IPS-15b (cell line): ENCODE data around the gene ITGAE.

Source experiments
- H3K27me3 ChIP-seq: one replicate; pipeline ENCODE4 v1.6.1; 2013; ENCODE audit warnings: low read length; ENCODE audit not compliant: control insufficient read depth, insufficient read depth
- H3K36me3 ChIP-seq: one replicate; pipeline ENCODE4 v1.6.1; 2013; ENCODE audit warnings: low read length; ENCODE audit not compliant: control insufficient read depth, insufficient read depth
- H3K4me1 ChIP-seq: one replicate; pipeline ENCODE4 v1.6.1; 2013; ENCODE audit warnings: mild to moderate bottlenecking, low read length; ENCODE audit not compliant: control insufficient read depth, insufficient read depth
- H3K4me3 ChIP-seq: one replicate; pipeline ENCODE4 v1.5.1; 2013; ENCODE audit warnings: low read depth, low read length
- H3K9ac ChIP-seq: one replicate; pipeline ENCODE4 v1.6.1; 2013; ENCODE audit warnings: low read depth, mild to moderate bottlenecking, low read length
- H3K9me3 ChIP-seq: one replicate; pipeline ENCODE4 v1.6.1; 2013; ENCODE audit warnings: mild to moderate bottlenecking, low read length; ENCODE audit not compliant: control insufficient read depth, insufficient read depth

ITGAE gene

GRCh38 chr17:3693829-3694231 lies 107.2 kb downstream of the ITGAE start:
- no peak overlapping the region for H3K4me3 ChIP-seq

GRCh38 chr17:3693141-3693540 lies 107.8 kb downstream of the ITGAE start:
- Histone ChIP-seq H3K9me3 (no peaks in the 10 kb centered on the region), H3K4me1 (no peaks in the 10 kb centered on the region), H3K4me3 (no peak overlapping the region), H3K36me3 (no peaks in the 10 kb centered on the region), H3K27me3 (peaks cover 21% of the 10 kb centered on the region), H3K9ac (no peak overlapping the region)

More at GRCh38 chr17:3693829-3694231, 107.2 kb downstream of the ITGAE start:
- Histone ChIP-seq H3K27me3 (peaks cover 25% of the 10 kb centered on the region), H3K9me3 (no peaks in the 10 kb centered on the region), H3K9ac (no peak overlapping the region), H3K36me3 (no peaks in the 10 kb centered on the region), H3K4me1 (no peaks in the 10 kb centered on the region)

GRCh38 chr17:3692346-3692745 lies 108.6 kb downstream of the ITGAE start:
- H3K9me3 ChIP-seq, result no peaks in the 10 kb centered on the region
- no peak overlapping the region for H3K4me3 ChIP-seq
- H3K4me1 ChIP-seq, result no peaks in the 10 kb centered on the region
- no peak overlapping the region for H3K9ac ChIP-seq
- peaks cover 19% of the 10 kb centered on the region for H3K27me3 ChIP-seq
- H3K36me3 ChIP-seq, result no peaks in the 10 kb centered on the region

- peaks cover 15% of the 10 kb centered on the region for H3K27me3 ChIP-seq
- H3K4me1 ChIP-seq, result no peaks in the 10 kb centered on the region
- H3K9me3 ChIP-seq, result no peaks in the 10 kb centered on the region
- no peak overlapping the region for H3K9ac ChIP-seq
- H3K36me3 ChIP-seq, result no peaks in the 10 kb centered on the region
- H3K4me3 ChIP-seq, result no peak overlapping the region
These were observed 109.3 kb downstream of the ITGAE start for GRCh38 chr17:3691617-3692067.

- Histone ChIP-seq H3K9me3 (no peaks in the 10 kb centered on the region), H3K9ac (no peak overlapping the region), H3K4me3 (no peak overlapping the region), H3K4me1 (no peaks in the 10 kb centered on the region), H3K36me3 (no peaks in the 10 kb centered on the region), H3K27me3 (peaks cover 9% of the 10 kb centered on the region)
These were observed 110.8 kb downstream of the ITGAE start for GRCh38 chr17:3690094-3690715.

GRCh38 chr17:3689262-3690093 lies 111.5 kb downstream of the ITGAE start:
- Histone ChIP-seq H3K4me1 (no peaks in the 10 kb centered on the region), H3K9ac (no peak overlapping the region), H3K27me3 (peaks cover 2% of the 10 kb centered on the region), H3K36me3 (no peaks in the 10 kb centered on the region), H3K9me3 (no peaks in the 10 kb centered on the region), H3K4me3 (no peak overlapping the region)

- Histone ChIP-seq H3K4me1 (no peaks in the 10 kb centered on the region), H3K36me3 (no peaks in the 10 kb centered on the region), H3K9ac (no peak overlapping the region), H3K4me3 (no peak overlapping the region), H3K27me3 (no peaks in the 10 kb centered on the region), H3K9me3 (no peaks in the 10 kb centered on the region)
These were observed 112.1 kb downstream of the ITGAE start for GRCh38 chr17:3688852-3689261.

GRCh38 chr17:3688027-3688553 lies 112.9 kb downstream of the ITGAE start:
- Histone ChIP-seq H3K4me1 (no peaks in the 10 kb centered on the region), H3K27me3 (no peaks in the 10 kb centered on the region), H3K36me3 (no peaks in the 10 kb centered on the region), H3K9ac (no peak overlapping the region), H3K4me3 (no peak overlapping the region), H3K9me3 (no peaks in the 10 kb centered on the region)

- Histone ChIP-seq H3K27me3 (no peaks in the 10 kb centered on the region), H3K4me3 (no peak overlapping the region), H3K9ac (no peak overlapping the region), H3K36me3 (no peaks in the 10 kb centered on the region), H3K4me1 (no peaks in the 10 kb centered on the region), H3K9me3 (no peaks in the 10 kb centered on the region)
These were observed 115.8 kb downstream of the ITGAE start for GRCh38 chr17:3685174-3685573.

- Histone ChIP-seq H3K36me3 (no peaks in the 10 kb centered on the region), H3K4me1 (no peaks in the 10 kb centered on the region), H3K4me3 (peak overlapping the region; percentile 13)
These were observed 117.9 kb downstream of the ITGAE start for GRCh38 chr17:3683054-3683511.

GRCh38 chr17:3682033-3682432 lies 119.0 kb downstream of the ITGAE start:
- no peaks in the 10 kb centered on the region for H3K9me3 ChIP-seq
- no peaks in the 10 kb centered on the region for H3K36me3 ChIP-seq
- H3K9ac ChIP-seq, result no peak overlapping the region
- H3K4me3 ChIP-seq, result no peak overlapping the region
- no peaks in the 10 kb centered on the region for H3K4me1 ChIP-seq
- H3K27me3 ChIP-seq, result no peaks in the 10 kb centered on the region

More at GRCh38 chr17:3683054-3683511, 117.9 kb downstream of the ITGAE start:
- no peaks in the 10 kb centered on the region for H3K27me3 ChIP-seq
- H3K9ac ChIP-seq, result no peak overlapping the region
- H3K9me3 ChIP-seq, result no peaks in the 10 kb centered on the region

- Histone ChIP-seq H3K9me3 (no peaks in the 10 kb centered on the region), H3K27me3 (no peaks in the 10 kb centered on the region), H3K36me3 (no peaks in the 10 kb centered on the region), H3K9ac (no peak overlapping the region), H3K4me1 (no peaks in the 10 kb centered on the region), H3K4me3 (no peak overlapping the region)
These were observed 119.4 kb downstream of the ITGAE start for GRCh38 chr17:3681565-3681964.
